ENCODE measurements around the gene CTH. TPM values are rescaled to one million over a fixed set of nuclear protein-coding genes. Genes with fewer than 3 reads are reported as not detected.
"Not testable (repeated sequence)": the region's sequence is repeated elsewhere in the genome, so short reads cannot be mapped to it uniquely, and the experiment has no call there.

CTH gene
- polyA plus RNA-seq, 1 donor: 1.9 TPM

GRCh38 chr1:70452164-70452939, 41.3 kb downstream of the CTH start:
- not testable (repeated sequence) for DNase-seq (ENCODE audit: low read depth)

- DNase-seq (ENCODE audit: low read depth): no peak
Measured at GRCh38 chr1:70455291-70455690, 44.2 kb downstream of the CTH start.

GRCh38 chr1:70458131-70458530, 47.1 kb downstream of the CTH start:
- DNase-seq (ENCODE audit: low read depth): no peak

GRCh38 chr1:70459496-70460225, 48.6 kb downstream of the CTH start:
- no peak for DNase-seq (ENCODE audit: low read depth)

- DNase-seq (ENCODE audit: low read depth): not testable (repeated sequence)
Measured at GRCh38 chr1:70460740-70461713, 50.0 kb downstream of the CTH start.

GRCh38 chr1:70462611-70463010, 51.5 kb downstream of the CTH start:
- no peak for DNase-seq (ENCODE audit: low read depth)

GRCh38 chr1:70465911-70466310, 54.8 kb downstream of the CTH start:
- no peak for DNase-seq (ENCODE audit: low read depth)

GRCh38 chr1:70467531-70467930, 56.5 kb downstream of the CTH start:
- no peak for DNase-seq (ENCODE audit: low read depth)

GRCh38 chr1:70468180-70468579, 57.1 kb downstream of the CTH start:
- no peak for DNase-seq (ENCODE audit: low read depth)

GRCh38 chr1:70469184-70469583, 58.1 kb downstream of the CTH start:
- not testable (repeated sequence) for DNase-seq (ENCODE audit: low read depth)

- no peak for DNase-seq (ENCODE audit: low read depth)
Measured at GRCh38 chr1:70475023-70475422, 64.0 kb downstream of the CTH start.

GRCh38 chr1:70477090-70477489, 66.0 kb downstream of the CTH start:
- DNase-seq (ENCODE audit: low read depth): no peak

- not testable (repeated sequence) for DNase-seq (ENCODE audit: low read depth)
Measured at GRCh38 chr1:70477905-70478304, 66.8 kb downstream of the CTH start.

- DNase-seq (ENCODE audit: low read depth): no peak
Measured at GRCh38 chr1:70483342-70483741, 72.3 kb downstream of the CTH start.

GRCh38 chr1:70485624-70486023, 74.6 kb downstream of the CTH start:
- no peak for DNase-seq (ENCODE audit: low read depth)

- peak; percentile 88 for DNase-seq (ENCODE audit: low read depth)
Measured at GRCh38 chr1:70486676-70487458, 75.8 kb downstream of the CTH start.

GRCh38 chr1:70487459-70487815, 76.4 kb downstream of the CTH start:
- no peak for DNase-seq (ENCODE audit: low read depth)

GRCh38 chr1:70487910-70488665, 77.0 kb downstream of the CTH start:
- no peak for DNase-seq (ENCODE audit: low read depth)

Data from forelimb muscle (tissue), 1 donor.